Measurements from ENCODE around the gene TRNT1. TPM values are rescaled to one million over a fixed set of nuclear protein-coding genes. Genes with fewer than 3 reads are reported as not detected.
A peak's percentile ranks its signal among the peaks of the same experiment; 100 is the strongest.

The TRNT1 gene
- total and polyA plus RNA-seq, 2 donors (not counting 1 experiment from before 2014, with no cell fraction given) = 14.9 to 27.7 TPM

- Histone ChIP-seq H3K4me2 (ENCODE audit: extremely low read depth, insufficient read depth, low read length) (peak within 1 kb of the TSS; percentile 79), H4K20me1 (ENCODE audit: control insufficient read depth, extremely low read depth, insufficient read depth, low read length) (no peaks in the 10 kb centered on the region), H2AFZ (ENCODE audit: low read length) (peak within 1 kb of the TSS; percentile 88), H3K4me3 (replicated peaks in 1 of 4; ENCODE audit: control extremely low read depth in 1 of 4, insufficient read depth in 1 of 4, low read depth in 3 of 4, low read length in 4 of 4) (peak within 1 kb of the TSS; percentile 79 to 97 (median 88)), H3K79me2 (ENCODE audit: control insufficient read depth, insufficient read depth, low read length) (peaks cover 29% of the 10 kb centered on the region), H3K36me3 (ENCODE audit: control insufficient read depth, insufficient read depth, low read length) (no peaks in the 10 kb centered on the region), H3K9ac (ENCODE audit: insufficient read depth, low read length) (peak within 1 kb of the TSS; percentile 90), H3K27me3 (ENCODE audit: control insufficient read depth, insufficient read depth, low read length) (no peaks in the 10 kb centered on the region), H3K4me1 (ENCODE audit: control insufficient read depth, extremely low read depth, insufficient read depth, low read length) (peaks cover 4% of the 10 kb centered on the region), H3K27ac (ENCODE audit: insufficient read depth, low read length) (peak within 1 kb of the TSS; percentile 64), H3K9me3 (ENCODE audit: control insufficient read depth, insufficient read depth, low read depth, low read length) (no peaks in the 10 kb centered on the region)
- DNase-seq (ENCODE audit: low read depth in 2 of 2) = peak; percentile 78 to 81
- no peak for TF ChIP-seq EZH2 (IDR thresholded peaks at IDR 0.05; ENCODE audit: low read length, missing control alignments)
- TF ChIP-seq, protein P1, sequence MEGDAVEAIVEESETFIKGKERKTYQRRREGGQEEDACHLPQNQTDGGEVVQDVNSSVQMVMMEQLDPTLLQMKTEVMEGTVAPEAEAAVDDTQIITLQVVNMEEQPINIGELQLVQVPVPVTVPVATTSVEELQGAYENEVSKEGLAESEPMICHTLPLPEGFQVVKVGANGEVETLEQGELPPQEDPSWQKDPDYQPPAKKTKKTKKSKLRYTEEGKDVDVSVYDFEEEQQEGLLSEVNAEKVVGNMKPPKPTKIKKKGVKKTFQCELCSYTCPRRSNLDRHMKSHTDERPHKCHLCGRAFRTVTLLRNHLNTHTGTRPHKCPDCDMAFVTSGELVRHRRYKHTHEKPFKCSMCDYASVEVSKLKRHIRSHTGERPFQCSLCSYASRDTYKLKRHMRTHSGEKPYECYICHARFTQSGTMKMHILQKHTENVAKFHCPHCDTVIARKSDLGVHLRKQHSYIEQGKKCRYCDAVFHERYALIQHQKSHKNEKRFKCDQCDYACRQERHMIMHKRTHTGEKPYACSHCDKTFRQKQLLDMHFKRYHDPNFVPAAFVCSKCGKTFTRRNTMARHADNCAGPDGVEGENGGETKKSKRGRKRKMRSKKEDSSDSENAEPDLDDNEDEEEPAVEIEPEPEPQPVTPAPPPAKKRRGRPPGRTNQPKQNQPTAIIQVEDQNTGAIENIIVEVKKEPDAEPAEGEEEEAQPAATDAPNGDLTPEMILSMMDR (conservative IDR thresholded peaks at IDR 0.05 in 1 of 2, IDR thresholded peaks at IDR 0.05 in 1 of 2; ENCODE audit: low read depth in 1 of 2, low read length in 2 of 2) = peak; percentile 68 to 97
Observed at GRCh38 chr3:3179407-3180094, 52.8 kb downstream of the TRNT1 start, which contains the start of gene CRBN. CRBN (minus strand) TSS chr3:3179691; CDS start chr3:3179687, 4 bp downstream.

- H3K4me3 ChIP-seq (replicated peaks in 1 of 4; ENCODE audit: control extremely low read depth in 1 of 4, insufficient read depth in 1 of 4, low read depth in 3 of 4, low read length in 4 of 4) = no peak overlapping the region
- no peaks in the 10 kb centered on the region for H3K36me3 ChIP-seq (ENCODE audit: control insufficient read depth, insufficient read depth, low read length)
- H3K79me2 ChIP-seq (ENCODE audit: control insufficient read depth, insufficient read depth, low read length) = peaks cover 29% of the 10 kb centered on the region
- no peak for TF ChIP-seq EZH2 (IDR thresholded peaks at IDR 0.05; ENCODE audit: low read length, missing control alignments)
- TF ChIP-seq, protein P1 (conservative IDR thresholded peaks at IDR 0.05 in 1 of 2, IDR thresholded peaks at IDR 0.05 in 1 of 2; ENCODE audit: low read depth in 1 of 2, low read length in 2 of 2) = no peak
- H2AFZ ChIP-seq (ENCODE audit: low read length) = no peak overlapping the region
- no peak overlapping the region for H3K27ac ChIP-seq (ENCODE audit: insufficient read depth, low read length)
- DNase-seq (ENCODE audit: low read depth in 2 of 2) = peak in 1 of 2 donors; percentile 9
- H3K9ac ChIP-seq (ENCODE audit: insufficient read depth, low read length) = no peak overlapping the region
- no peak overlapping the region for H3K4me2 ChIP-seq (ENCODE audit: extremely low read depth, insufficient read depth, low read length)
- H3K4me1 ChIP-seq (ENCODE audit: control insufficient read depth, extremely low read depth, insufficient read depth, low read length) = peaks cover 4% of the 10 kb centered on the region
- H4K20me1 ChIP-seq (ENCODE audit: control insufficient read depth, extremely low read depth, insufficient read depth, low read length) = no peaks in the 10 kb centered on the region
- H3K9me3 ChIP-seq (ENCODE audit: control insufficient read depth, insufficient read depth, low read depth, low read length) = no peaks in the 10 kb centered on the region
- no peaks in the 10 kb centered on the region for H3K27me3 ChIP-seq (ENCODE audit: control insufficient read depth, insufficient read depth, low read length)
Observed at GRCh38 chr3:3180456-3180855, 53.7 kb downstream of the TRNT1 start.

GRCh38 chr3:3184876-3185275, 58.1 kb downstream of the TRNT1 start:
- Histone ChIP-seq H3K4me2 (ENCODE audit: extremely low read depth, insufficient read depth, low read length) (no peak overlapping the region), H3K9me3 (ENCODE audit: control insufficient read depth, insufficient read depth, low read depth, low read length) (no peaks in the 10 kb centered on the region), H3K36me3 (ENCODE audit: control insufficient read depth, insufficient read depth, low read length) (no peaks in the 10 kb centered on the region), H3K4me1 (ENCODE audit: control insufficient read depth, extremely low read depth, insufficient read depth, low read length) (no peaks in the 10 kb centered on the region), H3K9ac (ENCODE audit: insufficient read depth, low read length) (no peak overlapping the region), H3K79me2 (ENCODE audit: control insufficient read depth, insufficient read depth, low read length) (no peaks in the 10 kb centered on the region), H3K4me3 (replicated peaks in 1 of 4; ENCODE audit: control extremely low read depth in 1 of 4, insufficient read depth in 1 of 4, low read depth in 3 of 4, low read length in 4 of 4) (no peak overlapping the region), H2AFZ (ENCODE audit: low read length) (no peak overlapping the region), H3K27ac (ENCODE audit: insufficient read depth, low read length) (no peak overlapping the region), H3K27me3 (ENCODE audit: control insufficient read depth, insufficient read depth, low read length) (no peaks in the 10 kb centered on the region), H4K20me1 (ENCODE audit: control insufficient read depth, extremely low read depth, insufficient read depth, low read length) (no peaks in the 10 kb centered on the region)
- no peak for DNase-seq (ENCODE audit: low read depth in 2 of 2)
- TF ChIP-seq, protein P1 (conservative IDR thresholded peaks at IDR 0.05 in 1 of 2, IDR thresholded peaks at IDR 0.05 in 1 of 2; ENCODE audit: low read depth in 1 of 2, low read length in 2 of 2) = no peak
- no peak for TF ChIP-seq EZH2 (IDR thresholded peaks at IDR 0.05; ENCODE audit: low read length, missing control alignments)
